ENCODE data around the gene TRIO.

- TF ChIP-seq EZH2phosphoT487 (IDR thresholded peaks at IDR 0.05; ENCODE audit: borderline replicate concordance, low read length) = no peak
- TF ChIP-seq CTCF (conservative IDR thresholded peaks at IDR 0.05; ENCODE audit: low read depth, low read length) = no peak
- TF ChIP-seq EZH2 (IDR thresholded peaks at IDR 0.05; ENCODE audit: low read length, unreplicated experiment) = no peak
Measured at GRCh38 chr5:14148483-14148882, 5.3 kb downstream of the TRIO start.
